PC-9 (cell line): ENCODE data around the gene NEDD9.

ENCODE experiments used
- EZH2 ChIP-seq: fragments of 200-600 bp; sonication (generic); IDR thresholded peaks from 2 replicates; pipeline ENCODE4 v1.8.0; 2017; ENCODE audit warnings: antibody characterized with exemption, low read depth
- TF ChIP-seq, protein P1 (sequence below): fragments of 200-600 bp; sonication (generic); conservative IDR thresholded peaks from 2 replicates; pipeline ENCODE4 v1.6.1; 2017; ENCODE audit warnings: mixed run types, antibody characterized with exemption, mild to moderate bottlenecking, moderate library complexity

DNA sequence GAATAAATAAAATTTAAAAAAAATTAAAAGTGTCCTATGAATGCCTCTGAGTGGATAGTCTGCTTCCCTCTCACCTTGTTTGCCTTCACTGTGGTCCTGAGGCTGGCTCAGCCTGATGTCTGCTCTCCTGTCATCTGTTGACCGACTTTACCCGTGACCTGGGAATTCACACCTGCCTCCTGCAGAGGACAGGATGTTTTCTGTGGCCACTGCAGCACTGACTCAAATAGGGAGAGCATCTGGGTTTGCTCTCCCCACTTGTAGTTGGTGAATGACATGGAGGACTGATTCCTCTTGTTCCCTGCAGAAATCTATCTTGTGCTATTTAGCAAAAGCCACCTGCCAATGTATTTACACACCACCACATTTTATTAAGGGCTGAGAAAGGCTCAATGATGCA, 68.5 kb downstream of the NEDD9 start:
- TF ChIP-seq, protein P1, sequence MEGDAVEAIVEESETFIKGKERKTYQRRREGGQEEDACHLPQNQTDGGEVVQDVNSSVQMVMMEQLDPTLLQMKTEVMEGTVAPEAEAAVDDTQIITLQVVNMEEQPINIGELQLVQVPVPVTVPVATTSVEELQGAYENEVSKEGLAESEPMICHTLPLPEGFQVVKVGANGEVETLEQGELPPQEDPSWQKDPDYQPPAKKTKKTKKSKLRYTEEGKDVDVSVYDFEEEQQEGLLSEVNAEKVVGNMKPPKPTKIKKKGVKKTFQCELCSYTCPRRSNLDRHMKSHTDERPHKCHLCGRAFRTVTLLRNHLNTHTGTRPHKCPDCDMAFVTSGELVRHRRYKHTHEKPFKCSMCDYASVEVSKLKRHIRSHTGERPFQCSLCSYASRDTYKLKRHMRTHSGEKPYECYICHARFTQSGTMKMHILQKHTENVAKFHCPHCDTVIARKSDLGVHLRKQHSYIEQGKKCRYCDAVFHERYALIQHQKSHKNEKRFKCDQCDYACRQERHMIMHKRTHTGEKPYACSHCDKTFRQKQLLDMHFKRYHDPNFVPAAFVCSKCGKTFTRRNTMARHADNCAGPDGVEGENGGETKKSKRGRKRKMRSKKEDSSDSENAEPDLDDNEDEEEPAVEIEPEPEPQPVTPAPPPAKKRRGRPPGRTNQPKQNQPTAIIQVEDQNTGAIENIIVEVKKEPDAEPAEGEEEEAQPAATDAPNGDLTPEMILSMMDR: no peak
- TF ChIP-seq EZH2: no peak
